A549 treated with CpdA at 1 μM for 4 hours (cell line): ENCODE data around the gene KIF3A. TPM values are rescaled to one million over a fixed set of nuclear protein-coding genes. Genes with fewer than 3 reads are reported as not detected.

Source experiments
- total RNA-seq: library from RNA; stranded (reverse); fragments of 200-300 nt; extraction: Qiagen RNA extraction; gene quantifications from 5 replicates; pipeline ENCODE4 v1.2.3, GENCODE V29; 2022; ENCODE audit warnings: low read depth

The KIF3A gene
- 7.4 to 14.0 TPM (median 9.6 TPM) in 5 replicates for total RNA-seq

GRCh38 chr5:132736853-132737833 is at the start of gene KIF3A:
Gene KIF3A, minus strand, starts transcription at chr5:132737546. Its CDS starts 127 bp downstream, at chr5:132737419.

GRCh38 chr5:132777209-132778069 is 40.1 kb upstream of the KIF3A start, which contains the start of gene SEPTIN8:
Gene SEPTIN8, minus strand, starts transcription at chr5:132777239. Its CDS starts 102 bp downstream, at chr5:132777137.

DNA sequence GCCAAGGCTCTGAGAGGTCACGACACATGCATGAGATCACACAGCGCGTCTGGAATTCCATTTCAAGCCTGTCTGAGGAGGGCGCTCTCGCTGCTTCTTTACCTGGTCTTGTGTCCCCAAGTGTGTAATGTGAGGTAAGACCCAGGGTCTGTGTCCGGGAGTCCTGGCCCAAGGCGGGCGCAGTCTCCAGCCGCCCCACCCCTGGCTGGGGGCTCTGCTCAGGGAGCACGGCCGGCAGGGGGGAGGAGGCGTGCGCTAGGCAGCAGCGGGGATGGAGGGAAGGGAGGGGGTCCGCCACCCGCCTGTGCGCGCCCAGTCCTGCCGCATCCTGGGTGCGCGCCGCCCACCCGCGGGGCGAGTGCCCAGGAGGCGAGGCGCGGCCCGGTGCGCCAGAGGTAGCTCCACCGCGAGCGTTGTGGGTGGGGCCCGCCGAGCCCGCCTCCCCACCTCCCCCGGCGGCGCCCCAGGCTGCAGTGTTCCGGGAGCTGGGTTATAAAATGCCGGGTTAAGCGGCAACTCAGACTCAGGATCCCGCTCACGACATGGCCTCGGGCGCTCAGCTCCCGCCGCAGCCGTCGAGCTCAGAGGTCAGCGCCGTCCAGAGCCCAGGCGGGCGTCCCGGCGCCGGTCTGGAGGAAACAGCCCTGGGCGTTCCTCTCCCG is 9.7 kb upstream of the KIF3A start, which contains the start of gene CCNI2:
TSS of gene CCNI2 (plus strand) at position 473 of the 662 bp plus-strand sequence. CDS start at position 543, 70 bp downstream.

DNA sequence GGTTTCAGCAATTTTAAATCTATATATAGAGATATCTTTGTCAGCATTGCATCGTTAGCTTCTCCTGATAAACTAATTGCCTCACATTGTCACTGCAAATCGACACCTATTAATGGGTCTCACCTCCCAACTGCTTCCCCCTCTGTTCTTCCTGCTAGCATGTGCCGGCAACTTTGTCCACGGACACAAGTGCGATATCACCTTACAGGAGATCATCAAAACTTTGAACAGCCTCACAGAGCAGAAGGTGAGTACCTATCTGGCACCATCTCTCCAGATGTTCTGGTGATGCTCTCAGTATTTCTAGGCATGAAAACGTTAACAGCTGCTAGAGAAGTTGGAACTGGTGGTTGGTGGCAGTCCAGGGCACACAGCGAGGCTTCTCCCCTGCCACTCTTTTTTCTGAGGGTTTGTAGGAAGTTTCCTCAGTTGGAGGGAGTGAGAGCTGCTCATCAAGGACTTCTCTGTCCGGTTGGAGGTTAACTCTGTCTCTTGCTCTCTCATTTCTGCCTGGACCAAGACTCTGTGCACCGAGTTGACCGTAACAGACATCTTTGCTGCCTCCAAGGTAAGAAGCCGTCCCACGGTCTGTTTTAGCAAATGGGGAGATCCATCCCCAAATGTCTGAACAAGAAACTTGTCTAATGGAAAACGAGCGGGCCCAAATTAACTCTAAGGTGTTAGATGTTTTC is 63.3 kb downstream of the KIF3A start, which contains the start of gene IL4:
TSS of gene IL4 (plus strand) at position 51 of the 692 bp plus-strand sequence. CDS start at position 113, 62 bp downstream.

GRCh38 chr5:132657676-132658380 is 79.5 kb downstream of the KIF3A start, which contains the start of gene IL13:
Gene IL13, plus strand, starts transcription at chr5:132658173. Its CDS starts 14 bp downstream, at chr5:132658187.

Other genes with a start within 250 kb of the KIF3A start
- 32.4 to 38.0 TPM (median 36.1 TPM) in 5 replicates for gene IRF1, start 246.8 kb downstream of the KIF3A start, total RNA-seq
- gene IL5, start 194.0 kb downstream of the KIF3A start, total RNA-seq = not detected in 5 replicates
- gene RAD50, start 180.6 kb downstream of the KIF3A start, total RNA-seq = 27.6 to 35.7 TPM (median 29.8 TPM) in 5 replicates
- gene IL13, start 79.4 kb downstream of the KIF3A start, total RNA-seq = 0.07 TPM in 1 of 5 replicates, not detected in the others
- not detected in 5 replicates for gene IL4, start 63.6 kb downstream of the KIF3A start, total RNA-seq
- gene CCNI2, start 9.9 kb upstream of the KIF3A start, total RNA-seq = 0.09 to 0.36 TPM (median 0.11 TPM) in 4 of 5 replicates, not detected in the other
- gene SEPTIN8, start 39.7 kb upstream of the KIF3A start, total RNA-seq = 17.3 to 21.5 TPM (median 18.5 TPM) in 5 replicates
- 0.08 to 0.17 TPM (median 0.15 TPM) in 4 of 5 replicates, not detected in the other for gene SOWAHA, start 75.8 kb upstream of the KIF3A start, total RNA-seq
- gene SHROOM1, start 93.1 kb upstream of the KIF3A start, total RNA-seq = 7.8 to 11.0 TPM (median 9.6 TPM) in 5 replicates
- 0.17 to 0.56 TPM (median 0.24 TPM) in 5 replicates for gene GDF9, start 128.9 kb upstream of the KIF3A start, total RNA-seq
- gene UQCRQ, start 129.1 kb upstream of the KIF3A start, total RNA-seq = 386 to 557 TPM (median 512 TPM) in 5 replicates
- 0.87 to 1.7 TPM (median 1.5 TPM) in 5 replicates for gene LEAP2, start 136.1 kb upstream of the KIF3A start, total RNA-seq
- gene AFF4, start 226.1 kb upstream of the KIF3A start, total RNA-seq = 17.2 to 23.8 TPM (median 20.5 TPM) in 5 replicates